HG03066 (cell line): ENCODE data around the gene TJP2.

ENCODE experiments used
- ATAC-seq: cut with Tn5 transposase; IDR thresholded peaks from one replicate; pipeline ENCODE4 v1.9.1; 2021; ENCODE audit warnings: low read depth; ENCODE audit not compliant: unreplicated experiment

The TJP2 gene

GRCh38 chr9:69218166-69218565 is 44.1 kb downstream of the TJP2 start:
- no peak for ATAC-seq

GRCh38 chr9:69221036-69221435 is 47.0 kb downstream of the TJP2 start:
- ATAC-seq: no peak

- no peak for ATAC-seq
These were observed 48.9 kb downstream of the TJP2 start for GRCh38 chr9:69222970-69223369.

GRCh38 chr9:69223605-69224004 is 49.5 kb downstream of the TJP2 start:
- no peak for ATAC-seq

GRCh38 chr9:69229367-69229766 is 55.3 kb downstream of the TJP2 start:
- ATAC-seq: no peak

GRCh38 chr9:69232135-69232534 is 58.1 kb downstream of the TJP2 start:
- ATAC-seq: no peak

GRCh38 chr9:69234683-69235082 is 60.6 kb downstream of the TJP2 start:
- no peak for ATAC-seq

GRCh38 chr9:69236188-69236587 is 62.1 kb downstream of the TJP2 start:
- no peak for ATAC-seq

- no peak for ATAC-seq
These were observed 63.7 kb downstream of the TJP2 start for GRCh38 chr9:69237702-69238295.

GRCh38 chr9:69243116-69243515 is 69.0 kb downstream of the TJP2 start:
- no peak for ATAC-seq

GRCh38 chr9:69246629-69247028 is 72.6 kb downstream of the TJP2 start:
- ATAC-seq: no peak

GRCh38 chr9:69248005-69248404 is 73.9 kb downstream of the TJP2 start:
- ATAC-seq: no peak

GRCh38 chr9:69249337-69249736 is 75.3 kb downstream of the TJP2 start:
- ATAC-seq: no peak

GRCh38 chr9:69250681-69251080 is 76.6 kb downstream of the TJP2 start:
- no peak for ATAC-seq

- ATAC-seq: no peak
These were observed 78.4 kb downstream of the TJP2 start for GRCh38 chr9:69252436-69252835.

GRCh38 chr9:69253057-69253456 is 79.0 kb downstream of the TJP2 start:
- ATAC-seq: no peak

GRCh38 chr9:69254223-69254622 is 80.1 kb downstream of the TJP2 start:
- ATAC-seq: no peak

- no peak for ATAC-seq
These were observed 81.5 kb downstream of the TJP2 start for GRCh38 chr9:69255591-69255990.

- no peak for ATAC-seq
These were observed 84.5 kb downstream of the TJP2 start for GRCh38 chr9:69258551-69258950.

- no peak for ATAC-seq
These were observed 86.1 kb downstream of the TJP2 start for GRCh38 chr9:69260161-69260560.

GRCh38 chr9:69261636-69262035 is 87.6 kb downstream of the TJP2 start:
- ATAC-seq: no peak

- no peak for ATAC-seq
These were observed 90.4 kb downstream of the TJP2 start for GRCh38 chr9:69264526-69264925.

- ATAC-seq: no peak
These were observed 91.8 kb downstream of the TJP2 start for GRCh38 chr9:69265891-69266290.
